CD4-positive, alpha-beta T cell treated with Interleukin-17A for 4 hours (primary cell): ENCODE results near the gene NEMP2.
"Not testable (repeated sequence)": the region's sequence is repeated elsewhere in the genome, so short reads cannot be mapped to it uniquely, and the experiment has no call there.

ENCODE experiments used
- DNase-seq: peaks from one replicate; pipeline ENCODE4 v3.0.0-alpha.2; 2020; ENCODE audit warnings: mixed read lengths

Gene NEMP2

GRCh38 chr2:190486037-190486623, 48.4 kb downstream of the NEMP2 start:
- no peak for DNase-seq

GRCh38 chr2:190482451-190482850, 52.1 kb downstream of the NEMP2 start:
- DNase-seq: no peak

- no peak for DNase-seq
Observed at GRCh38 chr2:190481339-190481738, 53.2 kb downstream of the NEMP2 start.

GRCh38 chr2:190478572-190479195, 55.8 kb downstream of the NEMP2 start:
- no peak for DNase-seq

DNA sequence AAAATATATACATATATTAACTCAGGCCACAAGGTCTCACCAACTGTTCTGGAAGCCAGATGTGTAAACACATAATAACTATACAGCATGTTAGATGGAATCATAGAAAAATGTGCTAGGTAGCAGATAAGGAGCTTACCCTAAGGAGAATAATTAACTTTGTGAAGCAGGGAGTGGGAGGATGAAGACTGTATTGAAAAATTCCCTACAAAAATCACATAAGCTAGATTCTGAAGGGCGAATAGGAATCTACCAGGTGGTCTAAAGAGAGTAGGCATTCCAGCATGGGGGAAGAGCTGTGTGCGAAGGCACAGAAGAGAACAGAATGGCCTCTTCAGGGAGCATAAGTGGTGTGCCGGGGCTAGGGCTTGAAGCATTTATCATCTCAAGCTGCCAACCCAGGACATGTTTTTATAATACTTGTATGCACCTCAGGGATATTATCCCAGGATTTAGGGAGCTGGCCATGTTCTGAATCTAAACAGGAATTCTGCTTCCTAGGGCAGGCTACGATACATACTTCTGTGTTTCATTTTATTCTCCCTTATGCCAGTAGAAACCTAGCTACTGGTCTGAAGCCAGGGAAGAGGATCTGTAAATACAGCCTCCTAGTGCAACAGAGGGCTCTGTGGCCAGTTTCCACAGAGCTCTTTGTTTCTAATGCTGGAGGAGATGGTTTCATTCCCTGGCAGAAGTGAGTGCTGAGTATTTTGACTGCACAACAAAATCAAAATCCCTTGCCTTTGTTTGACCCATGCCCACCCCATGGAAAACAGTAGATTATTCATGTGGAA, 56.7 kb downstream of the NEMP2 start:
- DNase-seq: no peak

GRCh38 chr2:190470256-190470826, 64.2 kb downstream of the NEMP2 start:
- no peak for DNase-seq

- DNase-seq: no peak
Observed at GRCh38 chr2:190469771-190470170, 64.8 kb downstream of the NEMP2 start.

DNA sequence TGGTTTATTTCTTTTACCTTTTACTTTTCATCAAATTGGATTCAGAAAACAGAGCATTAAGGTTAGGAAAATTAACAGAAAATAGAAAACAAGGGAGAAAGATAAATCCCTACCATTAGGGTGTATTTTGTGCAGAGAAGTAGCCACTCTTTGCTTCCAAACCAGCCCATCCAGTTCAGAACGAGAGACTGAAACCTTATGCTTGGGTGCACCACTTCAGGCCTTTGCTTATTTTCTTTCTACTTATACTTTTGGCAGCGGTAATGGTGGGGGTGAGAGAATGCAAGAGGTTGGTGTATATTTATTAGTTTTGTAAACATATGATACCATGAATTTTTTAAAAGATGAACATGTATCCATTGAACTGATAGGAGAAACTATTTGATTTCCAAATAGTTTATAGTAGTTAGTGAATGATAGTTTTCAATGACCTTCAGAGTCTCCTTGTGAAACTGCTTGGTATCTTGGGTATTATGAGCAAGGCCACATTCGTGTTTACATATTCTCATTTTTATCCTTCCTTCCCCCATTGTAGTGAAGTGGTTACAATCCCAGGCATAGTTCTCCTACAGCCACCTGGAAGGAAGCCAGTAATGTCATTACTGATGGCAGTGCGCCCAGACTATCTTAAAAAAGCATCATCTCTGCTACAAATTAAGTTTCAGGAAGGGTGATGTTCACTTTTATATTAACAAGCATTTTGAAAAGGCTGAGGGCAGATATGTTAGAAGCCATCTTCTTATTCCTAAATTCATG, 65.5 kb downstream of the NEMP2 start:
- DNase-seq: no peak

DNA sequence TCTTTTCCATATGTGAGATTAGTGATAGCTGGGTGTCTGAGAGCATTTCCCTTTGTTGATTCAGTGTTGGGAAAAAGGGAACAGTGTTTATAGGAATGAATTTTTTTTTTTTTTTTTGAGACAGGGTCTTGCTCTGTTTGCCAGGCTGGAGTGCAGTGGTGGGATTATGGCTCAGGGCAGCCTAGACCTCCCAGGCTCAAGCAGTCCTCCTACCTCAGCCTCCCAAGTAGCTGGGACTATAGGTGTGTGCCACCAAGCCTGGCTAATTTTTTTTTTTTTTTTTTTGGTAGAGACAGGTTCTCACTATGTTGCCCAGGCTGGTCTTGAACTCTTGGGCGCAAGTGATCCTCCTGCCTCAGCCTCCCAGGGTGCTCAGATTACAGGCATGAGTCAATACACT, 66.2 kb downstream of the NEMP2 start:
- DNase-seq: not testable (repeated sequence)

DNA sequence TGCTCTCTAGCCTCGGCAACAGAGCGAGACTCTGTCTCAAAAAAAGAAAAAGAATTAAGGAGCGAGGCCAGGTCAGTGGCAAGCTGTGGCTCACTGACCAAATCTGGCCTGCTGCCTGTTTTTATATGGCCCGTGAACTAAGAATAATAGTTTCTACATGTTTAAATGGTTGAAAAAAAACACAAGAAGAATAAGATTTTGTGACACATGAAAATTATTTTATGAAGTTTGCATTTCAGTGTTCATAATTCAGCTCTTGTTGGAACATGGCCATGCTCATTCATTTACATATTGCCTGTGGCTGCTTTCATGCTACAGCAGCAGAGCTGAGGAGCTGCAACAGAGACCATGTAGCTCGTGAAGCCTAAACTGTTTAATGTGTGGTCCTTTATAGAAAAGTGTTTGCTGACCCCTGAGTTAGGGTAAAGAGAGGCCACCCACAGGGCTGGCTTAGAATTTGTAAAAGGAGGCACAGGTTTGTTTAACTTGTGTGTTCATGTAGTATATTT, 66.9 kb downstream of the NEMP2 start:
- DNase-seq: no peak

DNA sequence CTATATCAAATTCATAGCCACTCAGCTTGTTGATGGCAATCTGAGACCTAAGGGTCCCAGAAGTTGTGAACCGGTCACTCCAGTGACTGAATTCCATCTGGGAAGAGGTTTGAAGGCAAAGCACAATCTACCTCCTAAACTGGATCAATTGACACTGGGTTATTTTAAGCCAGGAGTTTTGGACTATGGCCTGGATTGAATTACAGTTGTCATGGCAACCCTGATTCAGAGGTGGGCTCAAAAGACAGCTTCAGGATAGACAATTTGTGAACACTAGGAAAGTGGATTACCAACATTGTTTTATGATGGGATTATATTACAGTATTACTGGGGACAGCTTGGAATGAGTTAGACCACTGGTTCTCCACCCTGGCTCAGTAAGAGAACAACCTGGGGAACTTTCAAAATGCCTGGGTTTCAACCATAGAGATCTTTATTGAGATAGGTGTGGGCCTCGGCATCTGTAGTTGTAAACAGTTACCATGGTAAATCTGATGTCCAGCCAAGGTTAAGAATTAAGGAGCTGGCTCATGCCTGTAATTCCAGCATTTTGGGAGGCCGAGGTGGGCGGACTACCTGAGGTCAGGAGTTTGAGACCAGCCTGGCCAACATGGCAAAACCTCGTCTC, 67.6 kb downstream of the NEMP2 start:
- DNase-seq: no peak

DNA sequence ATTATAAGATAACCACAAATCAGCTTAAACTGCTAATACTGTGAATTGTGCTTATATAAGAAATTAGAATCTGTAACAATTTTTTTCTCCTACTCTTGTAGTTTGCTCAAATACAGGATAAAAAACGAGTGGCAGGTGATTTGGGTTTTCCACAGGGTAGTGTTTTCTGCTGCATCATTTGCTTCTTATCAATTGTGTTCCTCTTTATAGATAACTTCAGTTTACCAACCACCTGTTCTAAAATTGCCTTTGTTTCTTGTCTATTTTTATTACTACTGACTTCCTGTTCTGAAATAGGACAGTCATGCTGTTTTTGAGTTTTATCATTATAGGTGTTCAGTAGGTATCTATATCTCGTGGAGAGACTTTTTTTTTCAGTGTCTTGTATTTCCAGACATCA, 69.5 kb downstream of the NEMP2 start:
- no peak for DNase-seq

- no peak for DNase-seq
Observed at GRCh38 chr2:190462611-190463010, 71.9 kb downstream of the NEMP2 start.

- no peak for DNase-seq
Observed at GRCh38 chr2:190462181-190462580, 72.3 kb downstream of the NEMP2 start.

- no peak for DNase-seq
Observed at GRCh38 chr2:190460487-190460886, 74.0 kb downstream of the NEMP2 start.

GRCh38 chr2:190459881-190460280, 74.6 kb downstream of the NEMP2 start:
- no peak for DNase-seq

DNA sequence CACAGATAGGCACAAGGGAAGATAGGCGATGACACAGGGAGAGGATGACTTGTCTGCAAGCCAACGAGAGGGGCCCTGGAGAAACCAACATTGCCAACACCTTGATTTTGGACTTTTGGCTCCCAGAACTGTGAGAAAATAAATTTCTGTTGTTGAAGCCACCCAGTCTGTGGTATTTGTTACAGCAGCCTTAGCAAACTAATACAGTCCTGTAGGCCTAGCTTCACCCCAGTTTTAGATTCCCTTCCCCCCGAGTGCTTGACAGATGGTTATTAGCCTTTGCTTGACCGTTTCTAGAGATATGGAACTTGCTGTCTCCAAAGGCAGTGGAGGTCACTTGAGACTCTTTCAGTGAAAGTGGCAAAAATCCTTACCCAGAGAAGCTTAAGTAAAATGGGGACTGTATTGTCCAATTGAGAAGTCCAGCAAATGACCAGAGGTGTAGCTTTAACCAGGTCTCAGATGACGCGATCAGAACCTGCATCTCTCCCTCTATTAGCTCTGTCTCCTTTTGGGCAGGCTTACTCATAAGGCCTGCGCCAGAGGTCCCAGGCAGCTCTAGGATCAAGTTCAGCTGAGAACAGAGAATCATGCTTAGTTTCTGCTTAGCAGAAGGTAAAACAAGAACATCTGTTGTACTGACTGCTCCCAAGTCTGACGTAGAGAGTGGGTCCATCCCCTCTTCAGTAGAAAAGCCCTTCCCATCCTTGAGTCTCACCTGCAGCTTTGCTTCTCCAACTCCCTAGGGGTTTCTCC, 76.0 kb downstream of the NEMP2 start:
- DNase-seq: no peak

- DNase-seq: no peak
Observed at GRCh38 chr2:190457256-190457655, 77.3 kb downstream of the NEMP2 start.

DNA sequence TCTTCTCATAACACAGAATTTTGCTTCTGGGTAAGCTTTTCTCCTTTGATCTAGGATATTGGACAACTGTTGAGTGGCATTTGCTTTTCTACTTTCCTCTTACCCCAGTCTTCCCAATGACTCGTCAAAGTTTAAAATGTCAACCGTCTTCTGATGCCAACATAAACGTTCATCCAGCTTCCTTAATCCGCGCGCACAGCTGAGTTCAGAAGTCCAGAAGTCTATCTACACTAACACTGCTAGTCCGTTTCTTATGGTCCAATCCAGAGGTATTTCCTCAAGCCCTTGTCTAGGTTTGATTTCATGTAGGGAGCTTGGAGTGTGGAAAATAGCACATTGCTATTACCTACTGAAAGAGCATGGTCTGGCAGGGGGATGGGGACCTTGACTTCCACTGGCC, 77.7 kb downstream of the NEMP2 start:
- DNase-seq: no peak

DNA sequence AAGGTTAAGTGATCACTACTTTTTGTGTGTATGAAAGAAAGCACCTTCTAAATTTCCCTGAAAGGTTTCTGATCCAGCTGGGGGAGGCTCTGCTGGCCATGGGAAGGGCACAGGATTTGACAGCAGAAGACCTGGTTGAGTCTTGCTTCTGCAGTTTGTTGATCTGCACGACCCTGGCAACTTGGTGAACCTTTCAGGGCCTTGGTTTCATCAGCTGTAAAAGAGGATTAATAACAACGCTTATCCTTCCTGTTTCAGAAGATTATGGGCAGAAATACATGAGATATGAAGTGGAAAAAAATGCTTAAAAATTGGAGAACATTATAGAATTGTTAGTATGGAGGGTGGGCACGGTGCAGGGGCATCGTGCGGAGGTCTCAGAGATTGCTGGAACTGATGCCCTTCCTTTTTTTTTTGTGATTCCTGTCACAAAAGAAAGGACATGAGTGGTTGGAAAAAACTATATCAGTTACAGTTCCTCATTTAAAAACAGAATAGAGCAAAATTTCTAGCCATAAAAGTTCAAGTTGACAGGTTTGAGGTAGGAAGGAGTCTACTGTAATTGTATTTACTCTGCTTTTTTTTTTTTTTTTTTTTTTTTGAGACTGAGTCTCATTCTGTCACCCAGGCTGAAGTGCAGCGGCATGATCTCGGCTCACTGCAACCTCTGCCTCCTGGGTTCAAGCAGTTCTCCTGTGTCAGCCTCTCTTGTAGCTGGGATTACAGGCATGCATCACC, 79.0 kb downstream of the NEMP2 start:
- no peak for DNase-seq

- DNase-seq: no peak
Observed at GRCh38 chr2:190454795-190455194, 79.7 kb downstream of the NEMP2 start.
